DOHH2 (cell line): ENCODE measurements around the gene KIRREL3.

Experiments
- H3F3A ChIP-seq: fragments of 200-600 bp; sonication (generic), shearing (Covaris generic); 2 replicates; pipeline ENCODE4 v1.6.0; 2016; ENCODE audit warnings: antibody characterized with exemption, mild to moderate bottlenecking; ENCODE audit not compliant: control insufficient read depth, insufficient read depth
- H3K27ac ChIP-seq: fragments of 200-600 bp; sonication (generic); 2 replicates; pipeline ENCODE4 v1.5.1; 2014; ENCODE audit warnings: low read depth, mild to moderate bottlenecking, low read length, moderate library complexity
- H3K27me3 ChIP-seq: fragments of 200-600 bp; sonication (generic); 2 replicates; pipeline ENCODE4 v1.6.1; 2014; ENCODE audit warnings: mild to moderate bottlenecking, low read length, mixed read lengths; ENCODE audit not compliant: control insufficient read depth
- H3K36me3 ChIP-seq: fragments of 200-600 bp; sonication (generic); 2 replicates; pipeline ENCODE4 v1.6.1; 2014; ENCODE audit warnings: mild to moderate bottlenecking, low read length, moderate library complexity, mixed read lengths; ENCODE audit not compliant: control insufficient read depth
- H3K4me1 ChIP-seq: fragments of 200-600 bp; sonication (generic); 2 replicates; pipeline ENCODE4 v1.6.1; 2014; ENCODE audit warnings: mild to moderate bottlenecking, low read length, mixed read lengths; ENCODE audit not compliant: control insufficient read depth
- H3K4me2 ChIP-seq: fragments of 200-600 bp; sonication (generic); 2 replicates; pipeline ENCODE4 v1.6.0; 2014; ENCODE audit warnings: mild to moderate bottlenecking, low read length, moderate library complexity
- H3K4me3 ChIP-seq: fragments of 200-600 bp; sonication (generic); 2 replicates; pipeline ENCODE4 v1.5.1; 2014; ENCODE audit warnings: mild to moderate bottlenecking, low read length, mixed read lengths
- H3K79me2 ChIP-seq: fragments of 200-600 bp; sonication (generic); 2 replicates; pipeline ENCODE4 v1.6.1; 2014; ENCODE audit warnings: mild to moderate bottlenecking, low read length, mixed read lengths; ENCODE audit not compliant: control insufficient read depth
- H3K9me2 ChIP-seq: fragments of 200-600 bp; sonication (generic); replicated peaks from 2 replicates; pipeline ENCODE4 v1.6.1; 2014; ENCODE audit warnings: mild to moderate bottlenecking, low read length, mixed read lengths; ENCODE audit not compliant: control insufficient read depth
- H3K9me3 ChIP-seq: fragments of 200-600 bp; sonication (generic); 2 replicates; pipeline ENCODE4 v1.6.1; 2014; ENCODE audit warnings: antibody characterized with exemption, low read length, mixed read lengths; ENCODE audit not compliant: control insufficient read depth, insufficient read depth
- H4K20me1 ChIP-seq: fragments of 200-600 bp; sonication (generic); 2 replicates; pipeline ENCODE4 v1.6.0; 2014; ENCODE audit warnings: low read depth, mild to moderate bottlenecking, antibody characterized with exemption, low read length, moderate library complexity; ENCODE audit not compliant: control insufficient read depth, insufficient read depth
- CTCF ChIP-seq: fragments of 200-600 bp; sonication (generic); IDR thresholded peaks from one replicate; pipeline ENCODE4 v1.5.1; 2014; ENCODE audit warnings: antibody characterized with exemption, mild to moderate bottlenecking, low read depth, low read length; ENCODE audit not compliant: poor library complexity, severe bottlenecking
- EZH2phosphoT487 ChIP-seq: fragments of 200-600 bp; sonication (generic); IDR thresholded peaks from 2 replicates; pipeline ENCODE4 v1.6.1; 2017; ENCODE audit warnings: borderline replicate concordance, mild to moderate bottlenecking, antibody characterized with exemption, low read length, moderate library complexity, mixed read lengths

The KIRREL3 gene

GRCh38 chr11:127017482-127017881, 16.9 kb upstream of the KIRREL3 start:
- no peaks in the 10 kb centered on the region for H4K20me1 ChIP-seq
- TF ChIP-seq EZH2phosphoT487: no peak
- no peak for TF ChIP-seq CTCF
- H3F3A ChIP-seq: no peaks in the 10 kb centered on the region
- no peaks in the 10 kb centered on the region for H3K27me3 ChIP-seq
- no peaks in the 10 kb centered on the region for H3K4me1 ChIP-seq
- no peak overlapping the region for H3K4me3 ChIP-seq
- no peaks in the 10 kb centered on the region for H3K79me2 ChIP-seq
- no peaks in the 10 kb centered on the region for H3K9me3 ChIP-seq
- no peak overlapping the region for H3K4me2 ChIP-seq
- H3K27ac ChIP-seq: no peak overlapping the region
- no peaks in the 10 kb centered on the region for H3K9me2 ChIP-seq
- no peaks in the 10 kb centered on the region for H3K36me3 ChIP-seq

- Histone ChIP-seq H3K27ac (no peak overlapping the region), H3K4me2 (no peak overlapping the region), H4K20me1 (no peaks in the 10 kb centered on the region), H3K36me3 (no peaks in the 10 kb centered on the region), H3K9me2 (no peaks in the 10 kb centered on the region), H3K9me3 (no peaks in the 10 kb centered on the region), H3K4me3 (no peak overlapping the region), H3K27me3 (no peaks in the 10 kb centered on the region), H3K79me2 (no peaks in the 10 kb centered on the region), H3F3A (no peaks in the 10 kb centered on the region), H3K4me1 (no peaks in the 10 kb centered on the region)
- TF ChIP-seq EZH2phosphoT487 (no peak), CTCF (no peak)
Measured at GRCh38 chr11:127013550-127013949, 13.0 kb upstream of the KIRREL3 start.

GRCh38 chr11:127006311-127006710, 5.7 kb upstream of the KIRREL3 start:
- Histone ChIP-seq H3K9me3 (no peaks in the 10 kb centered on the region), H3K27me3 (0 out of 2 replicates have a peak, but pooled peaks cover 4% of the 10 kb centered on the region), H3K36me3 (no peaks in the 10 kb centered on the region), H3K79me2 (no peaks in the 10 kb centered on the region), H3K9me2 (no peaks in the 10 kb centered on the region), H4K20me1 (no peaks in the 10 kb centered on the region), H3K4me1 (no peaks in the 10 kb centered on the region), H3K4me2 (no peak overlapping the region), H3K27ac (no peak overlapping the region), H3K4me3 (no peak overlapping the region), H3F3A (no peaks in the 10 kb centered on the region)
- TF ChIP-seq EZH2phosphoT487 (no peak), CTCF (no peak)
